NOMO-1 treated with dmso at 0.1 percent for 144 hours (cell line): ENCODE data around the gene IDI2.
"Not testable (repeated sequence)": the region's sequence is repeated elsewhere in the genome, so short reads cannot be mapped to it uniquely, and the experiment has no call there.

Source experiments
- DNase-seq: peaks from one replicate; lab custom pipeline; 2025; ENCODE audit not compliant: unreplicated experiment; lab: John Stamatoyannopoulos, UW

Gene IDI2

DNA sequence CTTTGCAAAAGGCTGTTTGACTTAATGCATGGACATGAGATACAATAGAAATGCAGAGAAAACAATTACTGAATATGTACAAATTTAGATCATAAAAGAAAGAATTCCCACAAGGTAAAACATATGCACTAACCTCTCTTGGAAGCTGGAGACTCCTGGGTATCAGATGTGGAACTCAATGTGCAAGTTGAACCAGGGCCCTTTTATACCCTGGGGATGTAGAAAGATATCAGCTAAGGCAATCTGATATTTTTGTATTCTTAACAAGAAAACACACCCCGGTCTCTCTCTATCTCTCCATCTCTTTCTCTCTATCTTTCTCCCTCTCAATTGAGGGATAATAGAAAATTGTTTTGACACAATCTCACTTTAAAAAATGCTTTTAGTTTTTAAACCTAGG is at the start of gene IDI2:
TSS of gene IDI2 (minus strand) at position 177 of the 400 bp plus-strand sequence. CDS start 1,136 bp downstream, outside the sequence.
- no peak for DNase-seq

DNA sequence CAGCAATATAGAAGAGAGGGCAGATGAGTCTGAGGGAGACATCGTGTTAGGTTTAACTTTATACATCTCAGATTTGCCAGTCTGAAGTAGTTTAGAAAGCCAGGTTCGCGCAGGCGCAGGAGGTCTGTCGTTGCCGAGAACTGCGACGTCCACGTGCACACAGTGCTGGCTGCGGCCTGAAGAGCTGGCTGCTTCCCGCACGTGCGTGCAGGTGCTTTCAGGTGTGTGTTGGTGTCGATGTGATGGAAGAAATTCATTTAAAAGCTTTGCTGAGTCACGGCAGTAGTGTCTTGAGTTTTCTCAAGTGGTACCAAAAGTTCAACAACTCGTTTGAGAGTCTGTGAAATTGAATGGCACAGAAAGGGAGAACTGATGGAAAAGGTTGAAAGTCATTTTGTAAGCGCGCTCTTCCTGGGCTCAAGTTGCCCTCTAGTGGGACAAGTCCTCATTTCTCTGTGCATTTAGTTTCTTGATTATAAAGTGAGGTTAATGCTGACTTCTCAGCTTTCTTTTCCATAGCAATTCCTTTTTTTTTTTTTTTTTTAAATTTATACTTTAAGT is 49.2 kb upstream of the IDI2 start:
- no peak for DNase-seq

GRCh38 chr10:1074052-1074747 is 48.5 kb upstream of the IDI2 start:
- DNase-seq: no peak

DNA sequence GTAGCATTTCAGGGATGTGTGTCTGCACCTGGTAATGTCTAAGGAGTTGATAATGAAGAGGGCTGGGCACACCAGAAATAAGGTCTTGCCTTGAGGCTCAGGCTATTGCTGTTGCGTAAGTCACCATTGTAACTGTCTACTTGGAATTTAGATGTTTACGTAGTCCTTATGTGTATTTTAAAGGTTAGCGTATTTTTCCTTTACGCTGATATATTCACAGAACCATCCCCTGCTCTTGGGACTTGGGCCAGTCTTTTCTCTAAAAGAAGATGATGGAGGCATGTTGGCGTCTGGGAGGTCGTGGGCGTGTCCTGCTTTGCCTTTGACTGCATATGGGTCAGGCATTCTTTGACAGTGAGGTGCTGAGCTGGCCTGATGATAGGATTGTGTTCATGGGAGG is 45.3 kb upstream of the IDI2 start:
- no peak for DNase-seq

GRCh38 chr10:1068380-1069361 is 43.0 kb upstream of the IDI2 start:
- DNase-seq: no peak

DNA sequence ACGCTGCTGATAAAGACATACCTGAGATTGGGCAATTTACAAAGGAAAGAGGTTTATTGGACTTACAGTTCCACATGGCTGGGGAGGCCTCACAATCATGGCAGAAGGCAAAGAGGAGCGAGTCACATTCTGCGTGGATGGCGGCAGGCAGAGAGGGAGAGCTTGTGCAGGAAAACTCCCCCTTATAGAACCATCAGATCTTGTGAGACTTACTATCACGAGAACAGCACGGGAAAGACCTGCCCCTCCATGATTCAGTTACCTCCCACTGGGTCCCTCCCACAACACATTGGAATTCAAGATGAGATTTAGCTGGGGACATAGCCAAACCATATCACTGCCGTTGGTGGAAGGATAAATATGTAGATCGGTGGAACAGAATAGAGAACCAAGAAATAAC is 41.1 kb upstream of the IDI2 start:
- not testable (repeated sequence) for DNase-seq

DNA sequence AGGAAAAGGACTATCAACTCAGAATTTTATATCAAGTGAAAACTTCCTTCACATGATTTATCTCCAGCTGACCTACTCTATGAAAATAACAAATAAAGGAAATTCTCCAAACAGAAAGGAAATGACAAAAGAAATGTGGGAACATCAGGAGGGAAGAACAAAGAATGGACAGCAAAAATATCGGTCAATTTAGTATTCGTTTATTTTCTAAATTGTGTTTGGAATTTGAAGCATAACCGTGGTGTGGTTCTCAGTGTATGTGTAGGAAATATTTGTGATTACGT is 39.2 kb upstream of the IDI2 start:
- no peak for DNase-seq

GRCh38 chr10:1063232-1063865 is 37.7 kb upstream of the IDI2 start:
- no peak for DNase-seq

DNA sequence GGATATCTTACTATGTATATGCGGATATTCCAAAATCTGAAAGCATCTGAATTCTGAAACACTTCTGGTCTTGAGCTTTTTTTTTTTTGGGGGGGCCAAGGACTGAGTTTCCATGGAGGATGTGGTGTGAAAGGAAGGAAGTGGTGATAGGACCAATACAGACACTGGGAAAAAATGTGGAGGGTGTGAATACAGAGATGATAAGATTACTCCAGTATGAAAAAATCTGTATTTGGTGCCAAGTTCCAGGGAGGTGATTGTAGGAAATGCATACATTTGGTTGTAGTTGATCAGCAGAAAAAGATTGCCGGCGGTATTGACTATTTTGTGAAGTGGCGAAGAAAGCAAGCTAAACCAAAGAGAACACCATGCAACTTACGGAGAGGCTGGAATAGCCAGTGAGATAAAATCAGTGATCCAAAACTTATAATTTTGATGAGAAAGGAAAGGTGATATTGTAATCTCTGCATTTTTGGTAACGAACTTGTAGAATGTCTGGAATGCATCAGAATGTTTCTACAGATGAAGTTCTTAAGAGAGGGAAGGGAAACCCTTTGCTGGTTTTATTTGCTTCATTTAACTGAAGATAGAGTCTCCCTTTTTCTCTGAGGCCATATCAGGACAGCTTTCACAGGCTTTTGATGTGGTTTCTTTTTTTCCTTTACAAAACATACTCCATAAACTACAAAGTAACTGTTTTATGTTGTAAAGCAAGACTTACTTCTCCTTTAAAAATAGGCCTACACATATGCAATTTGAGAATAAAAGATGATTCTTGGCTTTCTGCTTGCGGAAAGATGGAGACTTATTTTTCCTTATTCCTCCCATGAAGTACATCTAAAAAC is 36.5 kb upstream of the IDI2 start:
- DNase-seq: no peak

- no peak for DNase-seq
These were observed 34.2 kb upstream of the IDI2 start for GRCh38 chr10:1059902-1060301.

DNA sequence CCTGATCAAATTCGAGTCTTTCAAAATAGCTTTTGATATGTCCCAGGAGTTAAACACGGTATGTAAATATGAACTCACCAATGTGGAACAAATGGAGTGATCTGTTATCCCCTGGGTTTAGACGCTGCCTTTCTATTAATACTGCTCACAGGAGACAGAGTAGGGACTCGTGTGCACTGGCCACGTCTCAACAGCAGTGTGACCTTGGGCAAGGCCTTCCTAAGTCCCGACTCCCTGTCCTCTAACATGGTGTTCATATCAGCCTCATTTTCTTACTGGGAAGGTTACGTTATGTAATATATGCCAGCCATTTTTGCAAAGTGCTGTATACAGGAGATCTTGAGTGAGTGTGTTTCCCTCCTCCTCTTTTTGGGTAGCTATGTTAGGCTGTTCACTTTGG is 32.4 kb upstream of the IDI2 start:
- no peak for DNase-seq

- peak; percentile 69 for DNase-seq
These were observed 31.5 kb upstream of the IDI2 start for GRCh38 chr10:1057106-1057657.

DNA sequence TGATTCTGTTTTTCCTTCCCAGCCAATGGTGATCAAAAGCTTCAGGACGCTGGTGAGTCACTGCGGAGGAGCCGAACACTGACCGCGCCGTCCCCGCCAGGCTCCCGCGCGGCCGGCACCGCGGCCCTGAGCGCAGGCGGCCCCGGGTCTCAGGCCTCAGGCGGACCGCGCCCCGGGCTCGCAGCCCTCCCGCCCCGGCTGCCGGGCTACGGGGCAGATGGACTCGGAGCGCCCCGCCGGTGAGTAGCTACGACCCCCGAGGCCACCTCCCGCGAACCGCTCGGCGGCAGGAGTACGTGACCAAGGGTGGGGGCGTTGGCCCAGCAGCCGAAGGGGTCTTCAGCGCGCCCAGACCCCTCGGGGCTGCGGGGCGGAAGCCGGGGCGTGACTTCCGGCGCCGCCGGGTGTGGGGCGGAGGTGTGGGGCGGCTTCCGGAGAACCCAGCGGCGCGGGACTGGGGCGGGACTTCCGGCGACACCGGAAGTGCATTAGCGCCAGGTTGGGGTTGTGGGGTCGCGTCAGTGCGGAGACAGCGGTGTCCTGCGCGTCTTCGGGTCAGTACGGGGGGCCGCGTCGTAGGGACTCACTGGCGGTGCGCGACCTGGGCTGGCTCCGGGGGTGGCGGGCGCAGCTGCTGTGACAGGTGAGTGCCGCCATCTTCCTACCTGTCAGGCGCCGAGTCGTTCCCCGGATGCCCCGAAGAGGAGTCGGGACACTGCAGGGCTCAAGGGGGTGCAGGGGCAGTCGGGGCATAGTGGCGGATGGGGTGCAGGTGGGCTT is 30.9 kb upstream of the IDI2 start, which contains the start of gene WDR37:
TSS of gene WDR37 (plus strand) at position 60 of the 780 bp plus-strand sequence. CDS start 15,771 bp downstream, outside the sequence.
- DNase-seq: peak; percentile 54

DNA sequence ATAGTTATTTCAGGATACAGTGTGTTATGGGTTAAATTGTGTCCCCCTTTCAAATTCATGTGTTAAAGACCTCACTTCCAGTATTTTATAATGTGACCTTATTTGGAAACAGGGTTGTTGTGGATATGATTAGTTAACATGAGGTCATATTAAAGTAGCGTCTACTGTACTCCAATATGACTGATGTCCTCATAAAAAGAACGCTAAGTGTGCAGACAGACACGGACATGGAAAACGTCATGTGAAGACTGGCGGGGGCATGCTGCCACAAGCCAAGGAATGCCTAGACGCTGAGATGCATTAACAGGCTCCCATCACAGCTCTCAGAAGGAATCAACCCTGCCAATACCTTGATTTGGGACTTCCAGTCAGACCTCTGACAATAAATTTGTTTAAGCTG is 29.0 kb upstream of the IDI2 start:
- DNase-seq: no peak

DNA sequence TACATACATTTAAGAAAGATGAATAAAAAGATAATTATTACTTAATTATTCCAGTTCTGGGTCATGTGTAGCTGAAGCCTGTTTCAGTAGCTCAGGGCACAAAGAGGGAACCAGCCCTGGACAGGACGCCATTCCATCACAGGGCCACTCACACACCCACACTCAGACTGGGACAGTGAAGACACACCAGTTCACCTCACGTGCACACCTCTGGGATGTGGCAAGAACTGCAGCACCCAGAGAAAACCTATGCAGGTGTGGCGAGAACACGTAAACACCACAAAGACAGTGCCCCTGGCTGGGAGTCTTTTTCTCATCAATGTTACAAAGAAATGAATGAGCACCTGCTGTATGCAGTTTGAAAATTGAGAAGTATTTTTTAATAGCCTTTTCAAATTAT is 24.9 kb upstream of the IDI2 start:
- no peak for DNase-seq

- no peak for DNase-seq
These were observed 24.5 kb upstream of the IDI2 start for GRCh38 chr10:1050145-1050544.

DNA sequence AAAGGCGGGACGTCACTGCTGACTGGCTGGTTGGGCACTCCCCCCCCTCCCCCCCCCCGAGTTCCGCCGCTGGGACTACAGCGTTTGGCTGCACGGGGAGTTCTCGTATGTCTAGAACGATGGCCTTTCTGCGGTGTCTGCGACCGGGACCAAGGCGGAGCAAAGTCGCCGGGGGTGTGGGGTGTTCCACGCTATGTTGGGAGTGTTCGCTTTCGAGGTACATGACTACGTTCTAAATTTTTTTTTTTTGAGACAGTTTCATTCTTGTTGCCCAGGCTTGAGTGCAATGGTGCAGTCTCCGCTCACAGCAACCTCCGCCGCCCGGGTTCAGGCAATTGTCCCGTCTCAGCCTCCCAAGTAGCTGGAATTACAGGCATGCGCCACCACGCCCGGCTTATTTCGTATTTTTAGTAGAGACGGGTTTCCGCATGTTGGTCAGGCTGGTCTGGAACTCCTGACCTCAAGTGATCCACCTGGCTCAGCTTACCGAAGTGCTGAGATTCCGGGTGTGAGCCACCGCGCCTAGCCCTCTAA is 23.8 kb upstream of the IDI2 start:
- DNase-seq: no peak

DNA sequence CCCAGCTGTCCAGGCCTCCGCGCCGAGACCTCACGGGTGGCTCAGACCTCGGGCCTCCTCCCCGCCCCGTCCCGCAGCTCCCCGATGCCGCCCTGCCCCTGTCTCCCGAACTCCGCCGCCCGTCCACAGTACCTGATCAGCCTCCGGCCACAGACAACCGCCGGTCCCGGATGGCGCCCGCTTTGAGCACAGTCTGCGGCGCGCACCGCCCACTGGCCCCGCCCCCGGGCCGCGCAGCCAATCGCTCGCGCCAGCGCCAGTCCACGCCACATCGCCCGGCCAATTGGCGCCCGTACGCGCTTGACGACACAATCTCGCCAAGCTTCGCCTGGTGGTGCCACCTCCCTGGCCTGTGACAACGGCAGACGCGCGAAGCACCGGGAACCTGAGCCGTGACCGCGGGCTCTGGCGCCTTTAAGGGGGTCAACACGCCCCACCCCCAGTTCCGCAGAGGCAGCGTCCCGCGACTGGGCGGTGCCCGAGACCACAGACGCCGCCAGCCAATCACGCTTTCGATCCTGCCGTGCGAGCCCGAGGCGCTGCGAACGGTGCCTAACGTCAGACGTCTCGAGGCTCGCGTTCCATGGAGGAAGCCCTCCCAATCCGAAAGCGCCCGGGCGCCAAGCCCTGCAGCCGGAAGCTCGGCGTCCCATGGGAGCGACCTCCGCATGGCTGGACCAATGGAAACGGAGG is 23.2 kb upstream of the IDI2 start, which contains the start of gene IDI1:
TSS of gene IDI1 (minus strand) at position 388 of the 693 bp plus-strand sequence. CDS start at position 272, 116 bp downstream.
- peak; percentile 98 for DNase-seq
